Measurements from ENCODE around the gene ERC1.

ERC1 gene

GRCh38 chr12:1501001-1501400 lies 510.0 kb downstream of the ERC1 start:
- H3K4me3 ChIP-seq (ENCODE audit: low read length) = no peak overlapping the region
- no peak for DNase-seq (ENCODE audit: low read depth, low spot score)

GRCh38 chr12:1501695-1502378 lies 510.8 kb downstream of the ERC1 start:
- no peak for DNase-seq (ENCODE audit: low read depth, low spot score)

GRCh38 chr12:1502379-1502720 lies 511.3 kb downstream of the ERC1 start:
- no peak for DNase-seq (ENCODE audit: low read depth, low spot score)
- H3K4me3 ChIP-seq (ENCODE audit: low read length) = no peak overlapping the region

More at GRCh38 chr12:1501695-1502378, 510.8 kb downstream of the ERC1 start:
- no peak overlapping the region for H3K4me3 ChIP-seq (ENCODE audit: low read length)

- H3K4me3 ChIP-seq (ENCODE audit: low read length) = no peak overlapping the region
These were observed 511.8 kb downstream of the ERC1 start for GRCh38 chr12:1502831-1503230.

GRCh38 chr12:1503281-1503711 lies 512.3 kb downstream of the ERC1 start:
- no peak overlapping the region for H3K4me3 ChIP-seq (ENCODE audit: low read length)
- no peak for DNase-seq (ENCODE audit: low read depth, low spot score)

More at GRCh38 chr12:1502831-1503230, 511.8 kb downstream of the ERC1 start:
- DNase-seq (ENCODE audit: low read depth, low spot score) = no peak

- no peak for DNase-seq (ENCODE audit: low read depth, low spot score)
- H3K4me3 ChIP-seq (ENCODE audit: low read length) = no peak overlapping the region
These were observed 513.4 kb downstream of the ERC1 start for GRCh38 chr12:1504304-1504894.

GRCh38 chr12:1504895-1505311 lies 513.9 kb downstream of the ERC1 start:
- no peak overlapping the region for H3K4me3 ChIP-seq (ENCODE audit: low read length)
- DNase-seq (ENCODE audit: low read depth, low spot score) = no peak

- no peak overlapping the region for H3K4me3 ChIP-seq (ENCODE audit: low read length)
- DNase-seq (ENCODE audit: low read depth, low spot score) = no peak
These were observed 514.6 kb downstream of the ERC1 start for GRCh38 chr12:1505576-1505975.

GRCh38 chr12:1507308-1507707 lies 516.3 kb downstream of the ERC1 start:
- H3K4me3 ChIP-seq (ENCODE audit: low read length) = no peak overlapping the region
- no peak for DNase-seq (ENCODE audit: low read depth, low spot score)

- H3K4me3 ChIP-seq (ENCODE audit: low read length) = no peak overlapping the region
- no peak for DNase-seq (ENCODE audit: low read depth, low spot score)
These were observed 518.5 kb downstream of the ERC1 start for GRCh38 chr12:1509413-1510052.

GRCh38 chr12:1510056-1510812 lies 519.2 kb downstream of the ERC1 start:
- H3K4me3 ChIP-seq (ENCODE audit: low read length) = no peak overlapping the region
- DNase-seq (ENCODE audit: low read depth, low spot score) = no peak

- DNase-seq (ENCODE audit: low read depth, low spot score) = no peak
- no peak overlapping the region for H3K4me3 ChIP-seq (ENCODE audit: low read length)
These were observed 524.0 kb downstream of the ERC1 start for GRCh38 chr12:1515010-1515409.

GRCh38 chr12:1515428-1515827 lies 524.4 kb downstream of the ERC1 start:
- no peak overlapping the region for H3K4me3 ChIP-seq (ENCODE audit: low read length)
- DNase-seq (ENCODE audit: low read depth, low spot score) = no peak

GRCh38 chr12:1517007-1517406 lies 526.0 kb downstream of the ERC1 start:
- DNase-seq (ENCODE audit: low read depth, low spot score) = no peak

GRCh38 chr12:1517734-1518525 lies 526.9 kb downstream of the ERC1 start:
- no peak overlapping the region for H3K4me3 ChIP-seq (ENCODE audit: low read length)

More at GRCh38 chr12:1517007-1517406, 526.0 kb downstream of the ERC1 start:
- no peak overlapping the region for H3K4me3 ChIP-seq (ENCODE audit: low read length)

GRCh38 chr12:1518591-1519516 lies 527.8 kb downstream of the ERC1 start:
- no peak overlapping the region for H3K4me3 ChIP-seq (ENCODE audit: low read length)
- DNase-seq (ENCODE audit: low read depth, low spot score) = no peak

More at GRCh38 chr12:1517734-1518525, 526.9 kb downstream of the ERC1 start:
- no peak for DNase-seq (ENCODE audit: low read depth, low spot score)

GRCh38 chr12:1519642-1520041 lies 528.6 kb downstream of the ERC1 start:
- H3K4me3 ChIP-seq (ENCODE audit: low read length) = no peak overlapping the region
- no peak for DNase-seq (ENCODE audit: low read depth, low spot score)

GRCh38 chr12:1523046-1523445 lies 532.0 kb downstream of the ERC1 start:
- H3K4me3 ChIP-seq (ENCODE audit: low read length) = no peak overlapping the region
- no peak for DNase-seq (ENCODE audit: low read depth, low spot score)

All from Jurkat, Clone E6-1 (cell line).